ENCODE measurements around the gene ATCAY.

GRCh38 chr19:3838661-3839060 lies 41.8 kb upstream of the ATCAY start:
- TF ChIP-seq, protein P1, sequence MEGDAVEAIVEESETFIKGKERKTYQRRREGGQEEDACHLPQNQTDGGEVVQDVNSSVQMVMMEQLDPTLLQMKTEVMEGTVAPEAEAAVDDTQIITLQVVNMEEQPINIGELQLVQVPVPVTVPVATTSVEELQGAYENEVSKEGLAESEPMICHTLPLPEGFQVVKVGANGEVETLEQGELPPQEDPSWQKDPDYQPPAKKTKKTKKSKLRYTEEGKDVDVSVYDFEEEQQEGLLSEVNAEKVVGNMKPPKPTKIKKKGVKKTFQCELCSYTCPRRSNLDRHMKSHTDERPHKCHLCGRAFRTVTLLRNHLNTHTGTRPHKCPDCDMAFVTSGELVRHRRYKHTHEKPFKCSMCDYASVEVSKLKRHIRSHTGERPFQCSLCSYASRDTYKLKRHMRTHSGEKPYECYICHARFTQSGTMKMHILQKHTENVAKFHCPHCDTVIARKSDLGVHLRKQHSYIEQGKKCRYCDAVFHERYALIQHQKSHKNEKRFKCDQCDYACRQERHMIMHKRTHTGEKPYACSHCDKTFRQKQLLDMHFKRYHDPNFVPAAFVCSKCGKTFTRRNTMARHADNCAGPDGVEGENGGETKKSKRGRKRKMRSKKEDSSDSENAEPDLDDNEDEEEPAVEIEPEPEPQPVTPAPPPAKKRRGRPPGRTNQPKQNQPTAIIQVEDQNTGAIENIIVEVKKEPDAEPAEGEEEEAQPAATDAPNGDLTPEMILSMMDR (IDR thresholded peaks at IDR 0.05) = no peak
- TF ChIP-seq POLR2A (IDR thresholded peaks at IDR 0.05) = no peak

Data from suprapubic skin (tissue), 3 donors.